Ovary (tissue), 3 donors: Measurements from ENCODE around the gene P2RX1.

Source experiments
- POLR2A ChIP-seq: fragments of 450-650 bp; IDR thresholded peaks from one replicate; pipeline ENCODE4 v1.6.1; 2017; ENCODE audit warnings: antibody characterized with exemption, mild to moderate bottlenecking, moderate library complexity
- TF ChIP-seq, protein P1 (sequence below), 3 donors: fragments of 450-650 bp in 2 of 3; fragments of 200-600 bp in 1 of 3; IDR thresholded peaks; one replicate each; pipeline versions ENCODE4 v1.5.1 to v1.8.0; 2016 to 2022; ENCODE audit warnings: antibody characterized with exemption in 3 of 3, mild to moderate bottlenecking in 1 of 3
- donor health status: DM: no; HTN: no; CAD: no.

DNA sequence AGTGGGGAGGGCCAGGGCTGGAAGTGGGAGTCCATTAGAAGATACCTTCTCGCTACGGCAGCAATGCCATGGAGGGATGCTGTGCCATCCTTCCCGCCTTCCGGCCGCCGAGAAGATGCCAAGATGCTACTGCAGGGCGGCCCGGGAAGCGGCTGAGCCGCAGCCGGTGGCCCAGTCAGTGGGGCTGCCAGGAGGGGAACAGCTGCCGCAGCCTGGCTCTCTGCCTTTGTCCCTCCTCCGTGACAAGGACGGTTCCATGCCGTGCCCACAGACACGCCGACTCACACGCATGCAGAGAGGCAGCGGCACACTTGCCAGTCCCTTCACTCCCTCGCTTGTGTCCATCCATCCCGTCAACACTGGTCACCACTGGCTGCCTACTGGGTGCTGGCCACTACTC, 50.0 kb downstream of the P2RX1 start:
- TF ChIP-seq, protein P1, sequence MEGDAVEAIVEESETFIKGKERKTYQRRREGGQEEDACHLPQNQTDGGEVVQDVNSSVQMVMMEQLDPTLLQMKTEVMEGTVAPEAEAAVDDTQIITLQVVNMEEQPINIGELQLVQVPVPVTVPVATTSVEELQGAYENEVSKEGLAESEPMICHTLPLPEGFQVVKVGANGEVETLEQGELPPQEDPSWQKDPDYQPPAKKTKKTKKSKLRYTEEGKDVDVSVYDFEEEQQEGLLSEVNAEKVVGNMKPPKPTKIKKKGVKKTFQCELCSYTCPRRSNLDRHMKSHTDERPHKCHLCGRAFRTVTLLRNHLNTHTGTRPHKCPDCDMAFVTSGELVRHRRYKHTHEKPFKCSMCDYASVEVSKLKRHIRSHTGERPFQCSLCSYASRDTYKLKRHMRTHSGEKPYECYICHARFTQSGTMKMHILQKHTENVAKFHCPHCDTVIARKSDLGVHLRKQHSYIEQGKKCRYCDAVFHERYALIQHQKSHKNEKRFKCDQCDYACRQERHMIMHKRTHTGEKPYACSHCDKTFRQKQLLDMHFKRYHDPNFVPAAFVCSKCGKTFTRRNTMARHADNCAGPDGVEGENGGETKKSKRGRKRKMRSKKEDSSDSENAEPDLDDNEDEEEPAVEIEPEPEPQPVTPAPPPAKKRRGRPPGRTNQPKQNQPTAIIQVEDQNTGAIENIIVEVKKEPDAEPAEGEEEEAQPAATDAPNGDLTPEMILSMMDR (IDR thresholded peaks at IDR 0.05), result no peak
- no peak for TF ChIP-seq POLR2A
